C4-2B (cell line): ENCODE results near the gene OR7A10.

Experiments
- CTCF ChIP-seq: fragments of 450-650 bp; conservative IDR thresholded peaks from 2 replicates; pipeline ENCODE4 v1.5.1; 2017; ENCODE audit warnings: mild to moderate bottlenecking
- ZFX ChIP-seq: fragments of 450-650 bp; IDR thresholded peaks from 2 replicates; pipeline ENCODE4 v1.6.1; 2017

GRCh38 chr19:14890643-14891379, 42.1 kb upstream of the OR7A10 start:
- no peak for TF ChIP-seq CTCF
- TF ChIP-seq ZFX = no peak
